ENCODE measurements around the gene SLC2A4RG.

SLC2A4RG gene

DNA sequence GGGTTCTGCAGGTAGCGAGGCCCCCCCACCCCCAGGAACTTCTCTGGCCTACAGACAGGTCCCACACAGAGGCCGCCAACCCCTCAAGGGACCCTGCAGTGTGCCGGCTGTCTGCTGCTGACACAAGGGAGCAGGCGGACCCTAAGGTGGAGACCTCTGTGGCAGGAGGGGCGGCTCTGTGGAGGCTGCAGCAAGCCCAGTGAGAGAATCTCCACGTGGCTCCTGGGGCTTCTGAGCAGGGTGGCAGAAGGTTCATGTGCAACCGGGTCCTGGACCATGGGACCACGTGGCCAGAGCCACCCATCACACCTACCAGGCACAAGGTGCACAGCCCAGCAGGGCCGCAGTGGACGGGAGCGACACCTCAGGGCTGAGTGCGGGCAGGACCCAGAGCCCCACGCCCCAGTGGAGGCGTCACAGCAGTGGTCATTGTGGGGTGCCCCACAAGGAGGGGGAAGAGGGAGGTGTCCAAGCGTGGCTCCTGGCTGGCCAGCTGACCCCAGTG, 36.1 kb upstream of the SLC2A4RG start:
- TF ChIP-seq POLR2A (IDR thresholded peaks at IDR 0.05; ENCODE audit: low read length) (no peak), GATA1 (IDR thresholded peaks at IDR 0.05; ENCODE audit: low read depth, low read length) (no peak)
- no peak for DNase-seq

DNA sequence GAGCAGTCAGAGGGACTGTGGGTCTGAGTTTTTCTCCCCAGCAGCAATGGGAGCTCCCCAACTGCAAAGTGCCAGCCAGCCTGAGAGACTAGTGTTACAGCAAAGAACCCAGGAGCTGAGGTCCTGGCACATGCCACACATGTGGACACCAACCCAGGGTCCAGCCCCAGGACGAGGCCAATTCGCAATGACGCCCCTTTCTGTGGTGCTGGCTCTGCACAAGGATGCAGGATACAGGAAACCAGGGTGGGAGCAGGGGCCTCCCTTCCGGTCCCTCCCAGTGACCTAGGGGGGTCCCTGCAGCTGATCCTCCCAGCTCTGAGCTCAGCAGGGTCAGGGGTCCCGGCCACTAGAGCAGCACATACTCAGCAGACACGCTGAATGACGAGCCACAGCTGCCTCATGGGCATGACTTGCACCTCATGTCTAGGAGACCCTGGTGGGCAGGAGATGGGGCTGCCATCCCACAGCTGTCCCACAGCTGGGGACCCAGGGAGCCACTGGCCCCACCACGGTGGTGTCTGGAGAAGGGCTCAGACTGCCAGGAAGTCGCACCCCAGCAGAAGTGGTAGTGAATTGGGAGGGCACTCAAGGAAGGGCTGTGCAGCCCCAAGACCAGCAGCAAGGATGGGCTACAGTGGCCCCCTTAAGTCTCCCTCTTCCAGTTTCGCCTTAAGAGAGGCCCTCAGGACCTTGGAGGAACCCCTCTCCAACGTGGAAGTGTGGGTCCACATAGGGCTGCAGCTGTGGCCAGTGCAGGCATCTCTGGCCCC, 35.4 kb upstream of the SLC2A4RG start:
- no peak for DNase-seq
- no peak for TF ChIP-seq POLR2A (IDR thresholded peaks at IDR 0.05; ENCODE audit: low read length)
- TF ChIP-seq GATA1 (IDR thresholded peaks at IDR 0.05; ENCODE audit: low read depth, low read length) = no peak

DNA sequence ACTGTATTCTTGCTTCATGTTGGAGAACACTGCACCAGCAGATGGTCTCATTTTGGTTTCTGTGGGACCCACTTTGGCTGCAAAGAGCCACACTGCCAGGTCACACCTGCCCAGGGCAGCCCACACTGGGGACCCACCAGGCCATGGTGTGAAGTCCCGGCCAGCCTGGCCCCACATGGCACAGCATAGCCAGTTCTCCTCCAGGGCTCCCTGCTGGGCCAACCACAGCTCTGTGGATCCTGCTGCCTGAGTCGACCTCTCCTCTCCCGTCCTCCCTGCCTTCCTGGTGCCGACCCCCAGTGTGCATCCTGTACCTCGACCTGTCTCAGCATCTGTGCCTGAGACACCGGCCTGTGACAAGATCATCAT, 34.8 kb upstream of the SLC2A4RG start:
- no peak for DNase-seq
- TF ChIP-seq GATA1 (IDR thresholded peaks at IDR 0.05; ENCODE audit: low read depth, low read length) (no peak), POLR2A (IDR thresholded peaks at IDR 0.05; ENCODE audit: low read length) (no peak)

DNA sequence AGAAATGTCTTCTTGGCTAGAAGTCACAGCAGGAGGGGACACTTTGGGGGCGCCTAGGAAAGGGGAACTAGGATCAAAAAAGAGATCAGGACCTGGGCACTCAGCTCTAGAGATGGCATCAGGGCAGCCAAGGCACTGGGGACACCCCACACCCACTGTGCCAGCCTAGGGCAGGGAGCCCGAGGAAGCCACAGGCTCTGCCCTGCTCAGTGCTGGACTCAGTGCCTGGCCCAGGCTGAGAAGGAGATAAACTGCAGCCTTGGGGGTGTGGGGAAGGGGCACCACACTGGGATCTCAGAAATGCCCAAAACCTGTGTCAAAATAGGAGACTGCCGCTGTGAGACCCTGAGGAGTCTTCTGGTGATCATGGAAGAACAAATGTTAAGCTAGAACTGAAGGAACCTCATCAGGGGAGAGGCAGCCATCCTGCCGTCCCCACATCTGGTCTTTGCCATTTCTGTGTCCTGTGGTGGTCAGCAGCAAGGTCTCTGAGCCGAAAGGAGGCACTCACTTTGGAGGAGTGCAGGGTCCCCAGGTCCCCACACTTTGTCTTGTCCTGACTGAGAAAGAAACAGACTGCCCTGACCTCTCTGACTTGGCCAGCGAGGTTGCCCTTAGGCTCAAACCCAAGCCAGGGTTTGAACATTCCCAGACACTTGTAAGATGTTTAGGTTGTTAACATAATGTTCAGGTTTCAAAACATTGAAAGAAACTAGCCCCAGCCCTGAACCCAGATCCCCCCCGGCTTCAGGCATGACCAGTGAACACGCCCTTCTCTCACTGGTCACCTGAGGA, 34.1 kb upstream of the SLC2A4RG start:
- no peak for DNase-seq
- no peak for TF ChIP-seq GATA1 (IDR thresholded peaks at IDR 0.05; ENCODE audit: low read depth, low read length)
- TF ChIP-seq POLR2A (IDR thresholded peaks at IDR 0.05; ENCODE audit: low read length) = no peak

DNA sequence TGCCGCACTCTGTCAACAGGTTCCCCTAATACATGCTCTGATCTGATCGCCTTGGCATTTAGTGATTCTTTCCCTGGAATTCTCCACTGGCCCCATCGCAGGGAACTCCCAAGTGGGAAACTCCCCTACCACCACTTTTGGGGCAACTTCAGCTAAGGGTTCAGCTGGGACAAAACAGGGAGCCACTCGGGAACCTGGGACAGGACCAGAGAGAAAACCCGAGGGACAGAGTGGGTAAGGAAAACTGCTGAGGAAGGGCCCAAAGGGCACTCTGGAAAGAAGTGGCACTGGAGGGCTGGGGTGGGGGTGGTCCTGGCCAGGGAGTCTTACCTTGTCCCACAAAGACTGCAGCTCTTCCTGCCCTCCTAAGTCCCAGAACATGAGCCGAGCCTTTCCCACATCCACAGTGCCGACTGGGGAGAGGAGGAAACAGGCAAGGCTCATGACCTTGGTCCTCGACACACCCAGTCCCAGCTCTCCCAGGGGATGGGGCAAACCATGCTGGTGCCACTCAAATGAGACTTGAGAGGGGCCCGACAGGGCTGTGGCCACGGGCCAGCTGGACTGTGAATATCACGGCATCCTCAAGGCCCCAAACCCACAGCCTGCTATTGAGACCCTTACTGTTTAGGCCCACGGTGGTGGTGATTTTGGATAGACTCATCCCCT, 33.4 kb upstream of the SLC2A4RG start:
- no peak for TF ChIP-seq GATA1 (IDR thresholded peaks at IDR 0.05; ENCODE audit: low read depth, low read length)
- TF ChIP-seq POLR2A (IDR thresholded peaks at IDR 0.05; ENCODE audit: low read length) = no peak
- no peak for DNase-seq

DNA sequence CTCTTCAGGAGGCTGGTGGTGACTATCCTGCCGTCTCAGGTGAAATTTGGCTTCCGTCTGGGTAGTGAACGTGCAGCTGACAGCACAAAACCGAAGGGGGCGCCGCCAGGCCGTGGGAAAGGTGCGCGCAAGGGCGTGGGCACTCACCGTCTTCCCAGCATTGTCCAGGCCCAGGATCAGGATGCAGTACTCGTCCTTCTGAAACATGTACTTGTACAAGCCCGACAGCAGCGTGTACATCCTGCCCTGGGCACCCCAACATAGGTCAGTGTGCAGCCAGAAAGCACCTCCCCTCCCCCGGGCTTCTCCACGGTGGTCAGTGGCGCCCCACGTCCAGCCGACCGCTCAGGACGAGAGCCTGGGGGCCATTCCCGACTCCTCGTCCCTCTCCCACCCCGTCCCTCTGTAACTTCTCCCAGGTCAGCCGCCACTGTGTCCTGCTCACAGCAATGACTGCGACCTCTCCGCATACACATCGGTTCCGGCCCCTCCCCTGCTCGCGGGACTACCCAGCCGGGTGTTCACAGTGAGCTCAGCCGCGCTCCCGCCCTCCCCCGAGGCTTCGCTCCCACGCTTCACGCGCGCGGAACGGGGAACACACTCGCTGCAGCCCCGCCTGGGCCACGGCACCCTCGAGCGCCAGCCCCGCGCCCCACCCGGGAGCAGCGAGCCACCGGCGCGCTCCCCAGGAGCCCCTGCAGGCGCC, 32.6 kb upstream of the SLC2A4RG start:
- TF ChIP-seq POLR2A (IDR thresholded peaks at IDR 0.05; ENCODE audit: low read length) (no peak), GATA1 (IDR thresholded peaks at IDR 0.05; ENCODE audit: low read depth, low read length) (no peak)
- DNase-seq = peak; percentile 60 to 74

DNA sequence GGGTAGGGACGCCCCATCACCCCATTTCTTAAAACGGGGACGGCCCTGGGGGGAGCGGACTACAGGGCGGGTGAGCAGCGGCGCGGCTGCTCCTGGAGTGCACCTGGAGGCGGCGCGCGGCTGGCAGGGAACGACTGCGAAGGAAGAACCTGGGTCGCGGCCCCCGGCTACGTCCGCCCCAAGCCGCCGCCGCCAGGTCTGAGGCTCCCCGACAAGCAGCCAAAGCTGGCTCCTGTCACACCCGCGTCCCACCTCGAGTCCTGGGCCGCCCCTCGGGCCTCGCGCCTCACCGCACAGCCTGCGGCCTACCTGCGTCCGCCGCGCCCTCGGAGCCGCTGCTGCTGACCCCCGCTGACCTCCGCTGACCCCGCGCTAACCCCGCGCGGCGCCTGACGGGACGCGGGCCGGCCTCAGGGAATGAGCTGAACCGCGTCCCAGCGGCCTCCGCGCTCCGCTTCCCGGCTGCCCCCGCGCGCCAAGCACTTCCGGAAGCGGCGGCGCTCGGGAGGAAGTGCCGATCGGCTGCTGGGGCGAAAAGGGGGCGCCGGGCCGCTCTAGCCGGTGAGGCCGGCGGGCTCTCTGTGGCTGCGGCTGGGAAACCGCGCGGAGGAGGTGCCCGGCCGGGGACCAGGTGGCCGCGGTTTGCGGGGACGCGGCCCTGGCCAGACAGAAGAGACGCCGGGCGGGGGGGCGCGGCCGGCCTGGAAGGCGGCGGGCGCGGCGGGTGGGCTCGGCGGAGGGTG, 31.8 kb upstream of the SLC2A4RG start, which contains the start of the genes ARFRP1 and ZGPAT:
Gene ARFRP1 (minus strand): TSS at position 419 of the 743 bp plus-strand sequence. CDS start 885 bp downstream, outside the sequence.
Gene ZGPAT (plus strand): TSS at position 482 of the 743 bp plus-strand sequence. CDS start 542 bp downstream, outside the sequence.
- TF ChIP-seq GATA1 (IDR thresholded peaks at IDR 0.05; ENCODE audit: low read depth, low read length) = no peak
- TF ChIP-seq POLR2A (IDR thresholded peaks at IDR 0.05; ENCODE audit: low read length) = peak; percentile 57
- peak; percentile 91 to 94 for DNase-seq

DNA sequence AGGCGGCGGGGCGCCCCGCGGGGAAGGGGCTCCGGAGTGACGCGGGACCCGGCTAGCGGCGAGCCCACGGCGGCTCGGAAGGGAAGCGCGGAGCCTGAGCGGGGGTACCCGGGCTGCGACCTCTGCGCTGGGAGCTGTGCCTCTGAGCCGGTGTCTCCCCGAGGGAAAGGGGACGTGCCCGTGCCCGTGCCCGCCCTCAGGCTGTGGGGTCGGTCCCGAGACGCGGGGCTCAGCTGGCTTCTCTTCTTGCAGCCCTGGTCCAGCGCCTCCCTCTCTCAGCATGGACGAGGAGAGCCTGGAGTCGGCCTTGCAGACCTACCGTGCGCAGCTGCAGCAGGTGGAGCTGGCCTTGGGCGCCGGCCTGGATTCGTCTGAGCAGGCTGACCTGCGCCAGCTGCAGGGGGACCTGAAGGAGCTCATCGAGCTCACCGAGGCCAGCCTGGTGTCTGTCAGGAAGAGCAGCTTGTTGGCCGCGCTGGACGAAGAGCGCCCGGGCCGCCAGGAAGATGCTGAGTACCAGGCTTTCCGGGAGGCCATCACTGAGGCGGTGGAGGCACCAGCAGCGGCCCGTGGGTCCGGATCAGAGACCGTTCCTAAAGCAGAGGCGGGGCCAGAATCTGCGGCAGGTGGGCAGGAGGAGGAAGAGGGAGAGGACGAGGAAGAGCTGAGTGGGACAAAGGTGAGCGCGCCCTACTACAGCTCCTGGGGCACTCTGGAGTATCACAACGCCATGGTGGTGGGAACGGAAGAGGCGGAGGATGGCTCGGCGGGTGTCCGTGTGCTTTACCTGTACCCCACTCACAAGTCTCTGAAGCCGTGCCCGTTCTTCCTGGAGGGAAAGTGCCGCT, 31.1 kb upstream of the SLC2A4RG start:
- DNase-seq = peak; percentile 31 to 53
- no peak for TF ChIP-seq POLR2A (IDR thresholded peaks at IDR 0.05; ENCODE audit: low read length)
- no peak for TF ChIP-seq GATA1 (IDR thresholded peaks at IDR 0.05; ENCODE audit: low read depth, low read length)

DNA sequence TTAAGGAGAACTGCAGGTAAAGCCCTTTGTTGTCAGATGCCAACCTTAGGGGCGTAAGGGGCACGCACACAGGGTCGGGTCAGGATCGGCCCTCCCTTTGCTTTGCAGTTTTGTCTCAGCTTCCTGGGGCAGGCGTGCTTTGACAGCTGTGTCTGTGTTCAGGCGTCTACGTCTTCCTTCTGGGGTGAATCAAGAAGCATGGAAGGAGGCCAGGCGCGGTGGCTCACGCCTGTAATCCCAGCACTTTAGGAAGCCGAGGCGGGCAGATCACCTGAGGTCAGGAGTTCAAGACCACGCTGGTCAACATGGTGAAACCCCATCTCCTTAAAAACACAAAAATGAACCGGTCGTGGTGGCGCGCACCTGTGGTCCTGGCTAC, 30.4 kb upstream of the SLC2A4RG start:
- no peak for TF ChIP-seq GATA1 (IDR thresholded peaks at IDR 0.05; ENCODE audit: low read depth, low read length)
- TF ChIP-seq POLR2A (IDR thresholded peaks at IDR 0.05; ENCODE audit: low read length) = no peak
- DNase-seq = no peak

DNA sequence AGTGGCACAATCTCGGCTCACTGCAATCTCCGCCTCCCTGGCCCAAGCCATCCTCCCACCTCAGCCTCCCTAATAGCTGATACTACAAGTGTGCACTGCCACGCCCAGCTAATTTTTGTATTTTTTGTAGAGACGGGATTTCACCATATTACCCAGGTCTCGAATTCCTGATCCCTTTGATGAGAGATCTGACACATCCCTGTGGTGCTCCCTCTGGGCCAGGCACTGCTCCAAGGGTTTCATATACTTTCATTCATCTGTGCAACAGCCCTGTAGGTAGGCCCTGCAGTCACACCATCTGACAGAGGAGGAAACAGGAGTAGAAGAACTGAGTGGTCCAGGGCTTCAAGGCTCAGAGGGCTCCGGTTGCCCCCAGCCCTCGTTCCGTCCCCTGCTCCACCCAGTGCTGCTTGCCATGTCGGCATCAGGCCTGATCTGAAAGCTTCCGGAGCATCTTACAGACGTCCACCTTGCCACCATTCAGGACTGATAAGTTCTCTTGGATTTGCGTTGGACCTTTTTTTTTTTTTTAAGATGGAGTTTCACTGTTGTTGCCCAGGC, 28.4 kb upstream of the SLC2A4RG start:
- no peak for DNase-seq
- TF ChIP-seq GATA1 (IDR thresholded peaks at IDR 0.05; ENCODE audit: low read depth, low read length) (no peak), POLR2A (IDR thresholded peaks at IDR 0.05; ENCODE audit: low read length) (no peak)

DNA sequence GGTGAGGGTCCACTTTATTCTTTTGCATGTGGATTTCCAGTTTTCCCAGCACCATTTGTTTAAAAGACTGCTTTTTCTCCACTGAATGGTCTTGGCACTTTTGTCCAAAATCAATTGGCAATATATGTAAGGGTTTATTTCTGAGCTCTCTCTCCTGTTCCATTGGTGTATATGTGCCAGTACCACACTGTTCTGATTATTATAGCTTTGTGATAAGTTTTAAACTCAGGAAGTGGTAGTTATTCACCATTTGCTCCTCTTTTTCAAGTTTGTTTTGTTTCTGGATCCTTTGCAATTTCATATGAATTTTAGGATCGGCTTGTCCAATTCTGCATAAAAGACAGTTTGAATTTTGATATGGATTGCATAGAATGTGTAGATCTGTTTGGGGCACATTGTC, 27.4 kb upstream of the SLC2A4RG start:
- DNase-seq = no peak
- TF ChIP-seq GATA1 (IDR thresholded peaks at IDR 0.05; ENCODE audit: low read depth, low read length) (no peak), POLR2A (IDR thresholded peaks at IDR 0.05; ENCODE audit: low read length) (no peak)

DNA sequence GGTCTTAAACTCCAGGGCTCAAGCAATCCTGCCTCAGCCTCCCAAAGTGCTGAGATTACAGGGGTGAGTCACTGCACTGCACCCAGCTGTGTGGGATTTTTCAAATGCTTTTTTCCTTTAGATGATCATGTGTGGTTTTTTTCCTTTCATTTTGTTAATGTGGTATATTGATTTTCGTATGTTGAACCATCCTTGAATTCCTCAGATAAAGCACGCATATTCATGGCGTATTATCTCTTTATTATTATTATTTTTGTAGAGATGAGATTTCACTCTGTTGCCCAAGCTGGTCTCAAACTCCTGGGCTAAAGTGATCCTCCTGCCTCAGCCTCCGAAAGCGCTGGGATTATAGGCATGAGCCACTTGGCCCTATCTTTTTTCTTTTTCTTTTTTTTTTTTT, 24.7 kb upstream of the SLC2A4RG start:
- DNase-seq = no peak
- TF ChIP-seq POLR2A (IDR thresholded peaks at IDR 0.05; ENCODE audit: low read length) (no peak), GATA1 (IDR thresholded peaks at IDR 0.05; ENCODE audit: low read depth, low read length) (no peak)

Data from erythroblast (primary cell).